SK-N-SH (cell line): ENCODE measurements around the gene CLEC4M.

ENCODE experiments used
- CTCF ChIP-seq: fragments of 200-600 bp; sonication (generic); IDR thresholded peaks from 2 replicates; pipeline ENCODE4 v1.6.1; 2017; ENCODE audit warnings: antibody characterized with exemption, mild to moderate bottlenecking, moderate library complexity
- FOXM1 ChIP-seq: IDR thresholded peaks from 2 replicates; pipeline ENCODE4 v1.4.0; 2012; ENCODE audit warnings: low read depth, mild to moderate bottlenecking
- PBX3 ChIP-seq: IDR thresholded peaks from 2 replicates; pipeline ENCODE4; 2012
- RAD21 ChIP-seq: IDR thresholded peaks from 2 replicates; pipeline ENCODE4 v1.6.1; 2012; ENCODE audit warnings: mild to moderate bottlenecking, low read length
- SMC3 ChIP-seq: IDR thresholded peaks from 2 replicates; pipeline ENCODE4 v1.6.1; 2012; ENCODE audit warnings: low read depth, low read length, improper control_type of control experiment
- USF2 ChIP-seq: fragments of 150-350 bp; IDR thresholded peaks from 2 replicates; pipeline ENCODE4 v1.6.1; 2017; ENCODE audit warnings: antibody characterized with exemption, low read length, low read depth, borderline replicate concordance
- YY1 ChIP-seq: IDR thresholded peaks from 2 replicates; pipeline ENCODE4 v1.4.0; 2012; ENCODE audit warnings: low read depth, mild to moderate bottlenecking
- TF ChIP-seq, protein P1 (sequence below): IDR thresholded peaks from 2 replicates; pipeline ENCODE4 v1.4.0; 2012; ENCODE audit warnings: low read depth
- TF ChIP-seq, protein P2 (sequence below): IDR thresholded peaks from 2 replicates; pipeline ENCODE4 v1.4.0; 2012; ENCODE audit warnings: low read depth, borderline replicate concordance

- TF ChIP-seq CTCF: no peak
- no peak for TF ChIP-seq YY1
- no peak for TF ChIP-seq SMC3
- no peak for TF ChIP-seq RAD21
- TF ChIP-seq, protein P1, sequence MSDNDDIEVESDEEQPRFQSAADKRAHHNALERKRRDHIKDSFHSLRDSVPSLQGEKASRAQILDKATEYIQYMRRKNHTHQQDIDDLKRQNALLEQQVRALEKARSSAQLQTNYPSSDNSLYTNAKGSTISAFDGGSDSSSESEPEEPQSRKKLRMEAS: no peak
- TF ChIP-seq, protein P2, sequence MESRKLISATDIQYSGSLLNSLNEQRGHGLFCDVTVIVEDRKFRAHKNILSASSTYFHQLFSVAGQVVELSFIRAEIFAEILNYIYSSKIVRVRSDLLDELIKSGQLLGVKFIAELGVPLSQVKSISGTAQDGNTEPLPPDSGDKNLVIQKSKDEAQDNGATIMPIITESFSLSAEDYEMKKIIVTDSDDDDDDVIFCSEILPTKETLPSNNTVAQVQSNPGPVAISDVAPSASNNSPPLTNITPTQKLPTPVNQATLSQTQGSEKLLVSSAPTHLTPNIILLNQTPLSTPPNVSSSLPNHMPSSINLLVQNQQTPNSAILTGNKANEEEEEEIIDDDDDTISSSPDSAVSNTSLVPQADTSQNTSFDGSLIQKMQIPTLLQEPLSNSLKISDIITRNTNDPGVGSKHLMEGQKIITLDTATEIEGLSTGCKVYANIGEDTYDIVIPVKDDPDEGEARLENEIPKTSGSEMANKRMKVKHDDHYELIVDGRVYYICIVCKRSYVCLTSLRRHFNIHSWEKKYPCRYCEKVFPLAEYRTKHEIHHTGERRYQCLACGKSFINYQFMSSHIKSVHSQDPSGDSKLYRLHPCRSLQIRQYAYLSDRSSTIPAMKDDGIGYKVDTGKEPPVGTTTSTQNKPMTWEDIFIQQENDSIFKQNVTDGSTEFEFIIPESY: no peak
- TF ChIP-seq FOXM1: no peak
- no peak for TF ChIP-seq USF2
- no peak for TF ChIP-seq PBX3
These were observed at the start of gene CLEC4M for GRCh38 chr19:7762719-7763293.
